T-helper 17 cell (primary cell): ENCODE data around the gene ETV6. TPM values are rescaled to one million over a fixed set of nuclear protein-coding genes. Genes with fewer than 3 reads are reported as not detected.

ENCODE experiments used
- ATAC-seq: fragments of 150-1000 bp; cut with Tn5 transposase; 2 replicates; pipeline ENCODE4 v1.10.0; 2021; ENCODE audit warnings: mild to moderate bottlenecking, moderate library complexity
- DNase-seq, 3 donors: peaks; one replicate each; pipeline versions ENCODE4 v3.0.0 to v3.0.0-alpha.2; 2020 to 2021
- H3K9me3 ChIP-seq: one replicate; pipeline ENCODE4 v1.7.0; 2013; ENCODE audit warnings: low read length, mild to moderate bottlenecking; ENCODE audit not compliant: control insufficient read depth, poor library complexity, severe bottlenecking
- H3K27ac Mint-ChIP-seq: one replicate; pipeline ENCODE4 v1.8.0; 2022; ENCODE audit warnings: mild to moderate bottlenecking, moderate library complexity, mixed read lengths
- H3K27me3 Mint-ChIP-seq: one replicate; pipeline ENCODE4 v1.8.0; 2022; ENCODE audit warnings: mixed read lengths
- H3K36me3 Mint-ChIP-seq: one replicate; pipeline ENCODE4 v1.8.0; 2022; ENCODE audit warnings: low read depth, mixed read lengths
- H3K4me1 Mint-ChIP-seq: one replicate; pipeline ENCODE4 v1.8.0; 2022; ENCODE audit warnings: mild to moderate bottlenecking, mixed read lengths
- H3K4me3 Mint-ChIP-seq: one replicate; pipeline ENCODE4 v1.8.0; 2022; ENCODE audit warnings: mild to moderate bottlenecking, moderate library complexity, mixed read lengths
- total RNA-seq, 4 donors: library from RNA in 2 of 4; stranded (reverse) in 2 of 4; gene quantifications; one replicate each; pipeline ENCODE4 v1.2.3 and lab custom pipeline; 2022 to 2026

ETV6 gene
- total RNA-seq, 2 donors from 2014 or later: 57.3 to 60.6 TPM

- peaks cover 6% of the 10 kb centered on the region for H3K36me3 Mint-ChIP-seq
- H3K4me1 Mint-ChIP-seq: peaks cover 31% of the 10 kb centered on the region
- ATAC-seq (peak; percentile 37), DNase-seq (no peak)
- H3K27me3 Mint-ChIP-seq: no peaks in the 10 kb centered on the region
- H3K9me3 ChIP-seq: no peaks in the 10 kb centered on the region
- H3K27ac Mint-ChIP-seq: no peak overlapping the region
- H3K4me3 Mint-ChIP-seq: no peak overlapping the region
Observed at GRCh38 chr12:11749943-11750690, 100.6 kb downstream of the ETV6 start.

DNA sequence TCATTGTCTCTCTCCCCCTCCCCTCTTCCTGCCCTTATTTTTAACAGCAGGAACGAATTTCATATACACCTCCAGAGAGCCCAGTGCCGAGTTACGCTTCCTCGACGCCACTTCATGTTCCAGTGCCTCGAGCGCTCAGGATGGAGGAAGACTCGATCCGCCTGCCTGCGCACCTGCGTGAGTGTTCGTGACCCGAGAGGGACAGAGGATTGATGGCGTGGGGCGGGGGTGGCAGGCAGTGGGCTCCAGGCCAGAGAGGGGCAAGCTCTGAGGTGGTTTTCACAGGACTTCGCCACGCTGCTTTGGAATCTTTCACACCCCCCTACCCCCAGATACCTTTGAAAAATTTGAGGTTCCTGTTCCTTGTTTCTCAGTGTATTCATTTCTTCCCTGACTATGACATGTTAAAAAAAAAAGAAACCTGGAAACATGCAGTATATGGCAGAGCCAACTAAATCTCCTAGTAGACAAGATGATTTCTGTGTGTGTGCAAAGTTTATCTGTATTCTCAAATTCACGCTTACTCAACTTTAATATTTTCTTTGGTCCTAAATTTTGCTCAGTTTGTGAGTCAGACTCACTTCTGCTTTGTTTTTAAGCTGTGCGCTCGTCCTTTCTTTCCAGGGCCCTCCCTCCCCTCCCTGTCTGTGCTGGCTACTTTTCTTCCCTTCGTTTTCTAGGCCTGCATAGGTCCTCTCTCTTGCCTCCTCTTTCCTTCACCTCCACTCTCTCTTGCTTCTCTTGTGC lies 103.1 kb downstream of the ETV6 start:
- H3K4me1 Mint-ChIP-seq: peaks cover 26% of the 10 kb centered on the region
- H3K4me3 Mint-ChIP-seq: no peak overlapping the region
- ATAC-seq (no peak), DNase-seq (no peak)
- H3K9me3 ChIP-seq: no peaks in the 10 kb centered on the region
- H3K27ac Mint-ChIP-seq: peak overlapping the region; percentile 70
- H3K36me3 Mint-ChIP-seq: peaks cover 6% of the 10 kb centered on the region
- no peaks in the 10 kb centered on the region for H3K27me3 Mint-ChIP-seq

DNA sequence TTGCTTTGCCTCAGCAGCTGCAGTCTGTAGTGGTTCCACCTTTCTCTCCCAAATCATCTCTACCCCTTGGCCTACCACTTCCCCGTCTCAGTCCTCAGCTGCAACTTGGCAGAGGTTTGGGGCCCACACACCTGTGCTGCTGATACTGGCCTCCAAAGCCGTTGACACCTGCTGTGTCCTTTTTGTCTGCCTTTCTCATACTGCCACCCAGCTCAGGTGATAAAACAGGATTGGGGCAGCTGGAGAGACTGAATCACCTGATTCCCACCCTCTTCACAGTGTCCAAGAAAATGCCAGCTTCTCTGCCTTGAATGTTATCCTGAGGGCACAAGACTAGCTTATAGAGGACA lies 103.7 kb downstream of the ETV6 start:
- peak overlapping the region; percentile 70 for H3K27ac Mint-ChIP-seq
- H3K9me3 ChIP-seq: no peaks in the 10 kb centered on the region
- DNase-seq: no peak
- ATAC-seq: no peak
- peaks cover 26% of the 10 kb centered on the region for H3K4me1 Mint-ChIP-seq
- H3K27me3 Mint-ChIP-seq: no peaks in the 10 kb centered on the region
- H3K4me3 Mint-ChIP-seq: no peak overlapping the region
- peaks cover 6% of the 10 kb centered on the region for H3K36me3 Mint-ChIP-seq

DNA sequence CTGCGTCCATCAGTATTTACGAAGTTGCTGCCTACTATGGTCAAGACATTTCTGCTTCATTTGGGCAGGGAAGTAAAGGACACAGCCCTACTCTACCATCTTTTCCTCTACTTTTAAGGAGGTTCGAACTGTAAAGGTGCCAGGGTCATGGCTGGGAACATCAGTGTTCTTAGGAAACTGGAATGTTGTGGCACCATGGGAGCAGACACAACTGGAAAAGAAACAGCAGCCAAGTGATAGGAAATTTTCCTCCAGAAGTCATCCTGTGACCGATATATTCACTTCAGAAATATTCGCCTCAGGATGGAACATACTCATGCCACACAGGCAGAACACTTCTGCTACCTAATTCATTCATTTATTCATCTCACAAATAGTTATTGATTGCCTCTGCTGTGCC lies 104.4 kb downstream of the ETV6 start:
- H3K4me1 Mint-ChIP-seq: peaks cover 30% of the 10 kb centered on the region
- DNase-seq (no peak), ATAC-seq (no peak)
- no peaks in the 10 kb centered on the region for H3K9me3 ChIP-seq
- peak overlapping the region; percentile 70 for H3K27ac Mint-ChIP-seq
- H3K27me3 Mint-ChIP-seq: no peaks in the 10 kb centered on the region
- peaks cover 8% of the 10 kb centered on the region for H3K36me3 Mint-ChIP-seq
- no peak overlapping the region for H3K4me3 Mint-ChIP-seq

DNA sequence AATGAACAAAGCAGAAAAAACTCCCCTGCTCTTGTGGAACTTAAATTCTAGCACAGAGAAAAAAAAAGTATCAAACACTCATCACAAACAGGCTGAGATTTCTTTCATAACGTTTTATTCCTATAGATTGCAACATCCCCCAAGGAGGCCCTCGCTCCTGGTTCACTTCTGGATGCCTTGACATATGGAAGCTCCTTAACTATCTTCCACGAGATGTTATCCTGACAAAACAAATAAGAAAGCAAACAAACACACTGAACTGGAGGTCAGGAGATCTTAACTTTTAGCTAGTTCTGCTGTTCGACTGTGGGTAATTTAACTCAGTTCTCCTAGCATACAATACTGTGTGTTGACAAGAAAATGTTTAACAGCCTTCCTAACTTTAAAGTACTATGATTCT lies 104.8 kb downstream of the ETV6 start:
- Mint-ChIP-seq H3K4me3 (no peak overlapping the region), H3K27me3 (no peaks in the 10 kb centered on the region), H3K27ac (no peak overlapping the region), H3K4me1 (peaks cover 29% of the 10 kb centered on the region), H3K36me3 (peaks cover 8% of the 10 kb centered on the region)
- DNase-seq: no peak
- no peak for ATAC-seq
- H3K9me3 ChIP-seq: no peaks in the 10 kb centered on the region

DNA sequence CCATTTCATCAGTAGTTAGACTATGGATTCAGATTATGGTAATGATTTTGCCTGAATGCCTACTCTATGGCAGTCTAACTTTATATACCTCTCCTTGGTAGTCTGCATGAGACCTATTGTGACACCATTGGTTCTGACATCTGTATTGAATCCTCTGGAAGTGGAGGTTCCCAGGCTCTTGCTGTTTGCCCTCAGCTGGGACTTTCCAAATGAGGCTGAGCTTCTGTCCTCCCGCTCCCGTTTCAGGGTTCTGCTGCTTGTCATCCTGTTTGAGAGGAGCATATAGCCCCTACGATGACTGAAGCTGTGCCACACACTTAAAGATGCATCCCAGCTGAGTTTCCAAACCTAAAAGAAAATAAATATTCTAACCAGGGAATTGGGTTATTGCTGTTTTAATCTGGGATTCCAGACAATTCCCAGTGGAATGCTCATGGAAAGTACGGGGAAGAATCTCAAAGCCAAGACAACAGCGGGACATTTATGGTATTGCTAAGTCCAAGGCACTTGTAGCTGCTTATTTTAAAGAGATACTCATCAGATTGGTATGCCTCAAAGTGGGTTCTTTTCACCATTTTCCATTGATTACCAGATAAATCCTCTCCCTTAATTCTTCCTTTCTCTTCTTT lies 105.9 kb downstream of the ETV6 start:
- H3K9me3 ChIP-seq: no peaks in the 10 kb centered on the region
- DNase-seq (no peak), ATAC-seq (no peak)
- H3K4me1 Mint-ChIP-seq: peaks cover 31% of the 10 kb centered on the region
- no peaks in the 10 kb centered on the region for H3K27me3 Mint-ChIP-seq
- no peak overlapping the region for H3K4me3 Mint-ChIP-seq
- H3K36me3 Mint-ChIP-seq: peaks cover 8% of the 10 kb centered on the region
- peak overlapping the region; percentile 54 for H3K27ac Mint-ChIP-seq

- peaks cover 8% of the 10 kb centered on the region for H3K36me3 Mint-ChIP-seq
- no peak for ATAC-seq
- peak overlapping the region; percentile 54 for H3K27ac Mint-ChIP-seq
- no peak for DNase-seq
- no peaks in the 10 kb centered on the region for H3K27me3 Mint-ChIP-seq
- peak overlapping the region; percentile 1 for H3K4me3 Mint-ChIP-seq
- no peaks in the 10 kb centered on the region for H3K9me3 ChIP-seq
- peaks cover 32% of the 10 kb centered on the region for H3K4me1 Mint-ChIP-seq
Observed at GRCh38 chr12:11756022-11756421, 106.5 kb downstream of the ETV6 start.

DNA sequence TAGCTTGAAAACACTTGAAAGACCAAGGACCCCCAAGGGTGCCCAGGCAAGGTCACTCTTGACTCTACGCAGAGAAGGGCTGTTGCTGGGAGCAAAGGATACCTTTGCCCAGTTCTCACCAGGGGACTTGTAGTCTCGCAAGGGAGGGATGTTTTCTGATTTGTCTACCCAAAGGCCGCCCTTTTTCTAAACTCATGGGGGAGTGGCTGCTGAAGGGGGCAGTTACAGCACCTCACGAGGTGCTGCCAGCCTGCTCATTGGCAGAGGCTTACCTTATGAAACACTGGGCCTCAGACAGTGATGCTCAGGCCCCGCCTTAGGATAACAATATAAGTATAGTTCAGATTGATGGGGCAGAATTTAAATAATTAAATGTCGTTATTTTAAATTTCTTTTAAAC lies 107.0 kb downstream of the ETV6 start:
- H3K4me1 Mint-ChIP-seq: peaks cover 29% of the 10 kb centered on the region
- DNase-seq: no peak
- no peaks in the 10 kb centered on the region for H3K27me3 Mint-ChIP-seq
- H3K4me3 Mint-ChIP-seq: no peak overlapping the region
- no peak overlapping the region for H3K27ac Mint-ChIP-seq
- peaks cover 5% of the 10 kb centered on the region for H3K36me3 Mint-ChIP-seq
- H3K9me3 ChIP-seq: no peaks in the 10 kb centered on the region
- no peak for ATAC-seq

DNA sequence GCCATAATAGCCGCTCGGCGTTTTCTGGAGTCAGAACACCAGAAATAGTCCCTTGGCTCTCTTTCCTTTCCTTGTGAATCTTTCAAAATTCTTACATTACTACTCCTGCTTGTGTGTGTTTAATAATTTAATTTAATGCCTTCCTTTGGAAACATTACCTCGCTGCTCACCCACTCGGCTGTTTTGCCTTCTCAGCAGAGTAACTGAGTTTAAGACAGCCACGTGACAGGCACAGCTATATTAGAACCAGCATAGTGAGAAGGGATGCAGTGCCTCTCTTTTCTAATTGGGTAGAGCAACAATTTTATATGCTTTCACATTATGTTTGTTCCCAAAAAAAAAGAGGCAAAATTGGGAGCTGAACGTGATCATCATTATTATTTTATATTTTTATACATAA lies 107.6 kb downstream of the ETV6 start:
- ATAC-seq: no peak
- Mint-ChIP-seq H3K27ac (no peak overlapping the region), H3K4me3 (no peak overlapping the region), H3K36me3 (peaks cover 5% of the 10 kb centered on the region), H3K4me1 (peaks cover 31% of the 10 kb centered on the region), H3K27me3 (no peaks in the 10 kb centered on the region)
- no peaks in the 10 kb centered on the region for H3K9me3 ChIP-seq
- no peak for DNase-seq

- no peak for ATAC-seq
Observed at GRCh38 chr12:11757531-11757930, 108.1 kb downstream of the ETV6 start.

GRCh38 chr12:11758087-11758486 lies 108.6 kb downstream of the ETV6 start:
- no peak overlapping the region for H3K4me3 Mint-ChIP-seq
- H3K27me3 Mint-ChIP-seq: no peaks in the 10 kb centered on the region
- peaks cover 36% of the 10 kb centered on the region for H3K4me1 Mint-ChIP-seq
- H3K27ac Mint-ChIP-seq: peak overlapping the region; percentile 81
- ATAC-seq: no peak
- DNase-seq: no peak
- H3K9me3 ChIP-seq: no peaks in the 10 kb centered on the region
- peaks cover 3% of the 10 kb centered on the region for H3K36me3 Mint-ChIP-seq

More at GRCh38 chr12:11757531-11757930, 108.1 kb downstream of the ETV6 start:
- no peak overlapping the region for H3K4me3 Mint-ChIP-seq
- peak overlapping the region; percentile 81 for H3K27ac Mint-ChIP-seq
- no peaks in the 10 kb centered on the region for H3K9me3 ChIP-seq
- H3K27me3 Mint-ChIP-seq: no peaks in the 10 kb centered on the region
- no peak for DNase-seq
- peaks cover 5% of the 10 kb centered on the region for H3K36me3 Mint-ChIP-seq
- peaks cover 35% of the 10 kb centered on the region for H3K4me1 Mint-ChIP-seq

GRCh38 chr12:11758510-11759493 lies 109.3 kb downstream of the ETV6 start:
- no peaks in the 10 kb centered on the region for H3K9me3 ChIP-seq
- H3K27ac Mint-ChIP-seq: peak overlapping the region; percentile 81
- H3K4me1 Mint-ChIP-seq: peaks cover 40% of the 10 kb centered on the region
- peak; percentile 27 for ATAC-seq
- H3K4me3 Mint-ChIP-seq: no peak overlapping the region
- H3K27me3 Mint-ChIP-seq: no peaks in the 10 kb centered on the region
- no peak for DNase-seq
- H3K36me3 Mint-ChIP-seq: peaks cover 2% of the 10 kb centered on the region
